Right lobe of liver (tissue), 6 donors: ENCODE measurements around the gene RAP1GAP. TPM values are rescaled to one million over a fixed set of nuclear protein-coding genes. Genes with fewer than 3 reads are reported as not detected.
"Not testable (repeated sequence)": the region's sequence is repeated elsewhere in the genome, so short reads cannot be mapped to it uniquely, and the experiment has no call there.

Experiments used
- ATAC-seq, 4 donors: fragments of 200-7000 bp; cut with Tn5 transposase; one replicate each; pipeline ENCODE4 v1.9.1; 2020; ENCODE audit warnings: mild to moderate bottlenecking in 4 of 4, moderate library complexity in 4 of 4
- DNase-seq, 3 donors: peaks; one replicate each; pipeline ENCODE4 v3.0.0-alpha.2; 2020
- H3K27ac ChIP-seq, 3 donors: fragments of 200-600 bp; one replicate each; pipeline ENCODE4 v1.8.0; 2022
- H3K27me3 ChIP-seq, 2 donors: fragments of 200-600 bp; one replicate each; pipeline ENCODE4 v1.8.0; 2022
- H3K36me3 ChIP-seq, 4 donors: fragments of 200-600 bp; sonication (generic) in 1 of 4; one replicate each; pipeline versions ENCODE4 v1.5.1 to v1.8.0; 2017 to 2022; ENCODE audit warnings: control low read depth in 1 of 4
- H3K4me1 ChIP-seq, 4 donors: fragments of 200-600 bp; sonication (generic) in 1 of 4; one replicate each; pipeline versions ENCODE4 v1.5.1 to v1.8.0; 2017 to 2022; ENCODE audit warnings: control low read depth in 1 of 4
- H3K4me3 ChIP-seq, 3 donors: fragments of 200-600 bp; one replicate each; pipeline ENCODE4 v1.8.0; 2022
- H3K9me3 ChIP-seq, 4 donors: fragments of 200-600 bp; sonication (generic) in 1 of 4; one replicate each; pipeline versions ENCODE4 v1.5.1 to v1.8.0; 2017 to 2022; ENCODE audit warnings: control low read depth in 1 of 4
- POLR2A ChIP-seq: fragments of 450-650 bp; IDR thresholded peaks from one replicate; pipeline ENCODE4 v1.6.1; 2017; ENCODE audit warnings: antibody characterized with exemption, mild to moderate bottlenecking
- WGBS: methylation state at CpG from one replicate; pipeline ENCODE4 v1.1.6; 2018; ENCODE audit warnings: low coverage, low lambda C conversion rate; ENCODE audit not compliant: insufficient coverage; ENCODE audit errors: missing lambda C conversion rate; 5-methylcytosine and 5-hydroxymethylcytosine counted together
- intact Hi-C, 2 donors: fragments of 100-400 bp; cut with DNase I; formaldehyde crosslinking; loops; one replicate each; pipeline versions ENCODE4 v1.11.2 to v1.14.1; 2022
- total RNA-seq, 6 experiments: library from RNA; depleted of rRNA in 2 of 6; stranded (reverse); fragments of >200 nt in 2 of 6; fragmentation: NEBNext Ultra II Directional in 3 of 6; extraction: Animal tissue kit (Norgen Biotek cat#: 25700) in 3 of 6; gene quantifications; one replicate each; pipeline versions ENCODE4 v1.1.0 to v1.2.4, GENCODE V29; 2016 to 2023
- TF ChIP-seq, protein P1 (sequence below), 4 donors: fragments of 200-600 bp in 3 of 4; fragments of 450-650 bp in 1 of 4; IDR thresholded peaks; one replicate each; pipeline versions ENCODE4 v1.5.1 to v1.8.0; 2016 to 2022; ENCODE audit warnings: antibody characterized with exemption in 4 of 4, mild to moderate bottlenecking in 2 of 4
- donor health status: DM: no; HTN: yes; CAD: no.
- donor health status: DM: no; HTN: no; CAD: no.
- donor health status: DM: no; HTN: no; CAD: no.
- donor health status: DM: no; HTN: yes; CAD: no.
- donor health status: DM: no; HTN: yes; CAD: no.

Gene RAP1GAP
- total RNA-seq, 6 experiments from 2014 or later: 8.0 to 38.1 (median 22.2) TPM

DNA sequence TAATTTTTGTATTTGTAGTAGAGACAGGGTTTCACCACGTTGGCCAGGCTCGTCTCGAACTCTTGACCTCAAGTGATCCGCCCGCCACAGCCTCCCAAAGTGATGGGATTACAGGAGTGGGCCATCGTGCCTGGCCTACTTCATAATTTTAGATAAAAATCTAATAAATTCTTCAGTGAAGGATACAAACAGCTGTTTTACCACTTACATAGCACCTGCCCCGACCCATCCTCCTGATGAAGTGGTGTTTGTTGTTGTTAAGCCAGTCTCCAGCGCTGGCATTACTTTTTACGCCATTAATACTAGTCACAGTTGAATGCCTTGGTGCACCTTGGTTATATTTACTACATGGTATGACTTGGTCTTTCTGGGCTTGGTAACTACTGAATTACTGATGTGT is 12.3 kb upstream of the RAP1GAP start:
- Histone ChIP-seq H3K27ac (no peak overlapping the region), H3K4me1 (no peaks in the 10 kb centered on the region), H3K36me3 (peaks cover 0 to 19% (median 4%) of the 10 kb centered on the region in 4 donors), H3K27me3 (no peaks in the 10 kb centered on the region), H3K9me3 (no peaks in the 10 kb centered on the region), H3K4me3 (no peak overlapping the region)
- 82% methylated on average over 9 of the region's 9 CpGs for WGBS
- DNase-seq: no peak
- intact Hi-C loops: no loop called here
- TF ChIP-seq, protein P1, sequence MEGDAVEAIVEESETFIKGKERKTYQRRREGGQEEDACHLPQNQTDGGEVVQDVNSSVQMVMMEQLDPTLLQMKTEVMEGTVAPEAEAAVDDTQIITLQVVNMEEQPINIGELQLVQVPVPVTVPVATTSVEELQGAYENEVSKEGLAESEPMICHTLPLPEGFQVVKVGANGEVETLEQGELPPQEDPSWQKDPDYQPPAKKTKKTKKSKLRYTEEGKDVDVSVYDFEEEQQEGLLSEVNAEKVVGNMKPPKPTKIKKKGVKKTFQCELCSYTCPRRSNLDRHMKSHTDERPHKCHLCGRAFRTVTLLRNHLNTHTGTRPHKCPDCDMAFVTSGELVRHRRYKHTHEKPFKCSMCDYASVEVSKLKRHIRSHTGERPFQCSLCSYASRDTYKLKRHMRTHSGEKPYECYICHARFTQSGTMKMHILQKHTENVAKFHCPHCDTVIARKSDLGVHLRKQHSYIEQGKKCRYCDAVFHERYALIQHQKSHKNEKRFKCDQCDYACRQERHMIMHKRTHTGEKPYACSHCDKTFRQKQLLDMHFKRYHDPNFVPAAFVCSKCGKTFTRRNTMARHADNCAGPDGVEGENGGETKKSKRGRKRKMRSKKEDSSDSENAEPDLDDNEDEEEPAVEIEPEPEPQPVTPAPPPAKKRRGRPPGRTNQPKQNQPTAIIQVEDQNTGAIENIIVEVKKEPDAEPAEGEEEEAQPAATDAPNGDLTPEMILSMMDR (IDR thresholded peaks at IDR 0.05): no peak
- TF ChIP-seq POLR2A: no peak
- no peak for ATAC-seq

DNA sequence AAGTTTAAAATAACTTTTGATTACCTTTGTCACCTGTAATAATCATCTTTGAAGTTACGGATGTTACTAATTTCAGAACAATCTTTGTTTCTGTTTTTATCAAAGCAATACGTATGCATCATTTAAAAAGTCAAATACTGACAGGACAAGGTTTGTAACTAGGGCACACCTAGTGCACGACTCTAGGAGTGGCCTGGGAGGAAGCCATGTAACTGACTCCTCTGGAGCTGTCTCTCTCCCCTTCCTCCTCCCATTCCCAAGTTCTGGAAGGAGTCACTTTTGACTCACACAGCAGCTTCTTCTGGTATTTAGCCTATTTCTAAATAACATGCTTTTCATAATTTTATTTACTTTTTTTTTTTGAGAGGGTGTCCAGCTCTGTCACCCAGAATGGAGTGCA is 11.8 kb upstream of the RAP1GAP start:
- H3K27me3 ChIP-seq: no peaks in the 10 kb centered on the region
- TF ChIP-seq POLR2A: no peak
- TF ChIP-seq, protein P1 (IDR thresholded peaks at IDR 0.05): no peak
- WGBS: 87% methylated on average over 3 of the region's 3 CpGs
- no peak for DNase-seq
- no peaks in the 10 kb centered on the region for H3K4me1 ChIP-seq
- H3K27ac ChIP-seq: no peak overlapping the region
- H3K4me3 ChIP-seq: no peak overlapping the region
- no peaks in the 10 kb centered on the region for H3K9me3 ChIP-seq
- intact Hi-C loops: no loop called here
- no peak for ATAC-seq
- H3K36me3 ChIP-seq: peaks cover 0 to 16% (median 1%) of the 10 kb centered on the region in 4 donors

DNA sequence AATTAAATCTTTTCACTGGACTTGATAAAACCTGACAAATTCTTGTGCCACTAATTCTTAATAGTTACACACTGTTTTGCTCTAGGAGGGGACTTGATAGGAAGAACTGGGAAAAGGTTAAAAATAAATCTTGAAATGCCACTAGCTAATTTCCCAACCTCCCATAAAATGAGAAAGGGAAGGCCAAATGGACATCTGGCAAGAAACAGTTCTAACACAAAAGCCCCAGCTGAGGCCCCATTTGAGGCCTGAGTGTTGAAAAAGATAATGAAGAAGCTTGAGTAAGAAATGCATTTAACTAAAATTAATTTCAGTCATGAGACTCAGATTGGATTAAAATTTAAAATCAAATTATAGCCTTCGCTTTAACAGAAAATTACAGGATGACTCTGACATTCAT is 11.2 kb upstream of the RAP1GAP start:
- 100% methylated on average over 1 of the region's 1 CpG for WGBS
- H3K36me3 ChIP-seq: peaks cover 0 to 16% (median 1%) of the 10 kb centered on the region in 4 donors
- TF ChIP-seq, protein P1 (IDR thresholded peaks at IDR 0.05): no peak
- no peak for TF ChIP-seq POLR2A
- H3K4me1 ChIP-seq: no peaks in the 10 kb centered on the region
- H3K27me3 ChIP-seq: no peaks in the 10 kb centered on the region
- DNase-seq (no peak), ATAC-seq (no peak)
- H3K9me3 ChIP-seq: no peaks in the 10 kb centered on the region
- intact Hi-C loops: no loop called here
- H3K27ac ChIP-seq: no peak overlapping the region
- no peak overlapping the region for H3K4me3 ChIP-seq

- H3K9me3 ChIP-seq: no peaks in the 10 kb centered on the region
- WGBS: 91% methylated on average over 5 of the region's 6 CpGs
- H3K36me3 ChIP-seq: peaks cover 0 to 16% (median 1%) of the 10 kb centered on the region in 4 donors
- H3K4me1 ChIP-seq: peaks cover 0 to 15% (median 6%) of the 10 kb centered on the region in 4 donors
- H3K27me3 ChIP-seq: no peaks in the 10 kb centered on the region
- intact Hi-C loops: no loop called here
- H3K27ac ChIP-seq: no peak overlapping the region
- no peak for TF ChIP-seq POLR2A
- TF ChIP-seq, protein P1 (IDR thresholded peaks at IDR 0.05): no peak
- DNase-seq (no peak), ATAC-seq (no peak)
- no peak overlapping the region for H3K4me3 ChIP-seq
These were observed 8.0 kb upstream of the RAP1GAP start for GRCh38 chr1:21677168-21677567.

GRCh38 chr1:21674957-21675356 is 5.8 kb upstream of the RAP1GAP start:
- ATAC-seq (no peak), DNase-seq (no peak)
- H3K4me1 ChIP-seq: peaks cover 0 to 15% (median 7%) of the 10 kb centered on the region in 4 donors
- H3K36me3 ChIP-seq: peaks cover 0 to 10% (median 0%) of the 10 kb centered on the region in 4 donors
- no peak for TF ChIP-seq POLR2A
- TF ChIP-seq, protein P1 (IDR thresholded peaks at IDR 0.05): no peak
- H3K27me3 ChIP-seq: no peaks in the 10 kb centered on the region
- intact Hi-C loops: no loop called here
- H3K4me3 ChIP-seq: no peak overlapping the region
- no peaks in the 10 kb centered on the region for H3K9me3 ChIP-seq
- H3K27ac ChIP-seq: no peak overlapping the region
- WGBS: 87% methylated on average over 10 of the region's 10 CpGs

DNA sequence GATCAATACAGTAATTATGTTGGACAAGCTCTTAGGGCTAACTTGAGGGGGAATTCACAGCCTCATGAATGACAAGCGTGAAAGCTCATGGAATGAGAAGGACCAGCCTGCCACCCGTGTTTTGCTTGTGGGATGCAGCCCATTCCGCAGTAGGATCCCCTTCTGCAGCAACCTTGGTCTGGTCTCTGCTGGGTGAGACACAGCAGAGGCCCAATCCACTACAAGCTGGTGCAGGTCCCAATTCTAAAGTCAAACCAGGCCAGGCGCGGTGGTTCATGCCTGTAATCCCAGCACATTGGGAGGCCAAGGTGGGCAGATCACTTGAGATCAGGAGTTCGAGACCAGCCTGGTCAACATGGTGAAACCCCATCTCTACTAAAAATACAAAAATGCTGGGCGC is 4.7 kb upstream of the RAP1GAP start:
- H3K27me3 ChIP-seq, H3K27ac ChIP-seq, H3K9me3 ChIP-seq, H3K36me3 ChIP-seq, H3K4me3 ChIP-seq, DNase-seq, intact Hi-C loops, ATAC-seq: not testable (repeated sequence)
- H3K4me1 ChIP-seq: peaks cover 0 to 25% (median 8%) of the 10 kb centered on the region in 4 donors
- WGBS: 86% methylated on average over 4 of the region's 7 CpGs
